Suprapubic skin (tissue), 4 donors: ENCODE measurements around the gene EPHB1.

ENCODE experiments used
- CTCF ChIP-seq, 2 donors: fragments of 200-600 bp in 1 of 2; fragments of 450-650 bp in 1 of 2; sonication (generic) in 1 of 2; IDR thresholded peaks; one replicate each; pipeline ENCODE4 v1.5.1; 2016 to 2019; ENCODE audit warnings: antibody characterized with exemption in 2 of 2, mild to moderate bottlenecking in 1 of 2, moderate library complexity in 1 of 2
- EP300 ChIP-seq: sonication (generic); formaldehyde crosslinking; IDR thresholded peaks from one replicate; pipeline ENCODE4 v1.6.1; 2017; ENCODE audit warnings: antibody characterized with exemption
- POLR2A ChIP-seq, 2 donors: fragments of 450-650 bp; IDR thresholded peaks; one replicate each; pipeline ENCODE4 v1.6.1; 2017; ENCODE audit warnings: antibody characterized with exemption in 2 of 2, mild to moderate bottlenecking in 2 of 2, moderate library complexity in 2 of 2
- POLR2AphosphoS5 ChIP-seq, 3 donors: sonication (generic); formaldehyde crosslinking; IDR thresholded peaks; one replicate each; pipeline ENCODE4 v1.6.1; 2017; ENCODE audit warnings: antibody characterized with exemption in 3 of 3

DNA sequence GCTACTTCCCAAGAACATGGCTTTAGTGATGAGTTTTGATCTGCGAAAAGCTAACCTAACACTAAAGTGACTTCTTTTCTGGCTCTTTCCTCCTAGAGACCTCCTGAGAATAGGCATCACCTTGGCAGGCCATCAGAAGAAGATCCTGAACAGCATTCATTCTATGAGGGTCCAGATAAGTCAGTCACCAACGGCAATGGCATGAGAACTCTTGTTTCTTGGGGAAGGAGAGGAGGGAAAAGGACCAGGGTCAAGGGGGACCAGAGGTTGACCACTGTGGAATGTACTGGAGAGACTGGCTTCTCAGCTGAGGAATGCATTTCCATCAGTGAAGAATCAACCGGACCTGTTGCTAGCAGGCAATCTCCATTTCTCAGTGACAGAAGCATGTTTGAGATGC, 463.9 kb downstream of the EPHB1 start:
- TF ChIP-seq CTCF (IDR thresholded peaks at IDR 0.05), result no peak
- TF ChIP-seq POLR2AphosphoS5 (IDR thresholded peaks at IDR 0.05), result no peak
- TF ChIP-seq EP300, result no peak
- no peak for TF ChIP-seq POLR2A (IDR thresholded peaks at IDR 0.05)
